ENCODE measurements around the gene BRD9.
"Not testable (repeated sequence)": the region's sequence is repeated elsewhere in the genome, so short reads cannot be mapped to it uniquely, and the experiment has no call there.

The BRD9 gene

GRCh38 chr5:843926-844325 is 48.7 kb downstream of the BRD9 start:
- DNase-seq (ENCODE audit: low spot score) = not testable (repeated sequence)

- not testable (repeated sequence) for DNase-seq (ENCODE audit: low spot score)
Observed at GRCh38 chr5:843371-843770, 49.2 kb downstream of the BRD9 start.

- DNase-seq (ENCODE audit: low spot score) = not testable (repeated sequence)
Observed at GRCh38 chr5:842402-843221, 50.0 kb downstream of the BRD9 start.

GRCh38 chr5:841531-842401 is 50.8 kb downstream of the BRD9 start:
- not testable (repeated sequence) for DNase-seq (ENCODE audit: low spot score)

GRCh38 chr5:840974-841435 is 51.6 kb downstream of the BRD9 start:
- DNase-seq (ENCODE audit: low spot score) = not testable (repeated sequence)

- not testable (repeated sequence) for DNase-seq (ENCODE audit: low spot score)
Observed at GRCh38 chr5:840118-840973, 52.3 kb downstream of the BRD9 start.

GRCh38 chr5:838431-838851 is 54.2 kb downstream of the BRD9 start:
- DNase-seq (ENCODE audit: low spot score) = not testable (repeated sequence)

GRCh38 chr5:837621-838121 is 54.9 kb downstream of the BRD9 start:
- DNase-seq (ENCODE audit: low spot score) = not testable (repeated sequence)

GRCh38 chr5:835933-836612 is 56.5 kb downstream of the BRD9 start:
- not testable (repeated sequence) for DNase-seq (ENCODE audit: low spot score)

GRCh38 chr5:834013-834412 is 58.6 kb downstream of the BRD9 start:
- DNase-seq (ENCODE audit: low spot score) = not testable (repeated sequence)

GRCh38 chr5:828194-828593 is 64.4 kb downstream of the BRD9 start:
- DNase-seq (ENCODE audit: low spot score) = not testable (repeated sequence)

- DNase-seq (ENCODE audit: low spot score) = not testable (repeated sequence)
Observed at GRCh38 chr5:825544-825943, 67.1 kb downstream of the BRD9 start.

GRCh38 chr5:821504-821903 is 71.1 kb downstream of the BRD9 start:
- DNase-seq (ENCODE audit: low spot score) = no peak

- DNase-seq (ENCODE audit: low spot score) = no peak
Observed at GRCh38 chr5:820245-820644, 72.4 kb downstream of the BRD9 start.

- no peak for DNase-seq (ENCODE audit: low spot score)
Observed at GRCh38 chr5:819078-819477, 73.5 kb downstream of the BRD9 start.

GRCh38 chr5:816176-816575 is 76.4 kb downstream of the BRD9 start:
- no peak for DNase-seq (ENCODE audit: low spot score)

- DNase-seq (ENCODE audit: low spot score) = no peak
Observed at GRCh38 chr5:815449-815848, 77.2 kb downstream of the BRD9 start.
